ENCODE data around the gene BEST4. TPM values are rescaled to one million over a fixed set of nuclear protein-coding genes. Genes with fewer than 3 reads are reported as not detected.

Gene BEST4
- polyA plus RNA-seq, 1 donor from 2014 or later = not detected

Small RNAs within 50 kb of the gene (small RNA-seq; reads per million reads assigned to genes)
- gene SNORD38A (411 to 628 (median 450) reads per million in 3 experiments), gene SNORD38B (0 reads per million in 3 experiments), gene SNORD46 (26.1 to 126 (median 35.1) reads per million in 3 experiments), gene SNORD55 (0 reads per million in 3 experiments)

Other genes with a start within 250 kb of the BEST4 start
- gene TMEM53, start 113.7 kb downstream of the BEST4 start, polyA plus RNA-seq = 13.4 and 21.4 TPM in 2 replicates
- 88.3 and 105 TPM in 2 replicates for gene ARMH1, start 113.5 kb downstream of the BEST4 start, polyA plus RNA-seq
- gene RNU5D-1, start 57.0 kb downstream of the BEST4 start, polyA plus RNA-seq = not detected in 2 replicates
- 1.5 and 3.8 TPM in 2 replicates for gene KIF2C, start 48.3 kb downstream of the BEST4 start, polyA plus RNA-seq
- 2,015 and 2,061 TPM in 2 replicates for gene RPS8, start 12.6 kb downstream of the BEST4 start, polyA plus RNA-seq
- gene PLK3, start 12.2 kb upstream of the BEST4 start, polyA plus RNA-seq = 8.3 and 12.1 TPM in 2 replicates
- not detected in 2 replicates for gene DYNLT4, start 19.2 kb upstream of the BEST4 start, polyA plus RNA-seq
- gene BTBD19, start 20.4 kb upstream of the BEST4 start, polyA plus RNA-seq = 0.16 TPM in 1 of 2 replicates, not detected in the other
- 0.78 and 1.3 TPM in 2 replicates for gene PTCH2, start 55.1 kb upstream of the BEST4 start, polyA plus RNA-seq
- gene EIF2B3, start 198.4 kb upstream of the BEST4 start, polyA plus RNA-seq = 28.0 and 38.6 TPM in 2 replicates
- gene HECTD3, start 223.2 kb upstream of the BEST4 start, polyA plus RNA-seq = 9.6 and 9.7 TPM in 2 replicates
- gene UROD, start 224.1 kb upstream of the BEST4 start, polyA plus RNA-seq = 87.3 and 96.9 TPM in 2 replicates

Data from neural cell (in vitro differentiated cells).